GM12875 (cell line): ENCODE measurements around the gene PRR5.
"Not testable (repeated sequence)": the region's sequence is repeated elsewhere in the genome, so short reads cannot be mapped to it uniquely, and the experiment has no call there.

Source experiments
- H3K4me3 ChIP-seq: one replicate; pipeline ENCODE4 v1.5.1; 2011; ENCODE audit warnings: low read depth, low read length, control low read depth
- TF ChIP-seq, protein P1 (sequence below): IDR thresholded peaks from 2 replicates; pipeline ENCODE4 v1.5.1; 2011; ENCODE audit warnings: low read depth, mild to moderate bottlenecking, control low read depth, inconsistent platforms, low read length, moderate library complexity, borderline replicate concordance; ENCODE audit not compliant: insufficient read depth

Gene PRR5

DNA sequence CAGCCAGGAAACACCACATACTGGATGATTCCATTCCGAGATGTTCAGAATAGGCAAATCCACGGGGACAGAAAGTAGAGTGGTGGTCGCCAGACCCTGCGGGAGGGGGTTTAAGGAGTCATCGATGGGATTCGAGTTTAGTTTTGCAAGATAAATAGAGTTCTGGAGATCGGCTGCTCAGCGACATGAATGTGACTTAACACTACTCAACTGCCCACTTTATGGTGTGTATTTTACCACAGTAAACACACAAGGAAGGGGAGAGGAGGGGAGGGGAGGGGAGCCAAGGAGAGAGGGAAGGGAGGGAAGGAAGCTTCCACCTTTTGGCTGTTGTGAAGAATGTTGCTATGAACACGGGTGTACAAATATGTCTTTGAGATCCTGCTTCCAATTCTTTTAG lies 39.9 kb downstream of the PRR5 start:
- TF ChIP-seq, protein P1, sequence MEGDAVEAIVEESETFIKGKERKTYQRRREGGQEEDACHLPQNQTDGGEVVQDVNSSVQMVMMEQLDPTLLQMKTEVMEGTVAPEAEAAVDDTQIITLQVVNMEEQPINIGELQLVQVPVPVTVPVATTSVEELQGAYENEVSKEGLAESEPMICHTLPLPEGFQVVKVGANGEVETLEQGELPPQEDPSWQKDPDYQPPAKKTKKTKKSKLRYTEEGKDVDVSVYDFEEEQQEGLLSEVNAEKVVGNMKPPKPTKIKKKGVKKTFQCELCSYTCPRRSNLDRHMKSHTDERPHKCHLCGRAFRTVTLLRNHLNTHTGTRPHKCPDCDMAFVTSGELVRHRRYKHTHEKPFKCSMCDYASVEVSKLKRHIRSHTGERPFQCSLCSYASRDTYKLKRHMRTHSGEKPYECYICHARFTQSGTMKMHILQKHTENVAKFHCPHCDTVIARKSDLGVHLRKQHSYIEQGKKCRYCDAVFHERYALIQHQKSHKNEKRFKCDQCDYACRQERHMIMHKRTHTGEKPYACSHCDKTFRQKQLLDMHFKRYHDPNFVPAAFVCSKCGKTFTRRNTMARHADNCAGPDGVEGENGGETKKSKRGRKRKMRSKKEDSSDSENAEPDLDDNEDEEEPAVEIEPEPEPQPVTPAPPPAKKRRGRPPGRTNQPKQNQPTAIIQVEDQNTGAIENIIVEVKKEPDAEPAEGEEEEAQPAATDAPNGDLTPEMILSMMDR: no peak
- H3K4me3 ChIP-seq: no peak overlapping the region

DNA sequence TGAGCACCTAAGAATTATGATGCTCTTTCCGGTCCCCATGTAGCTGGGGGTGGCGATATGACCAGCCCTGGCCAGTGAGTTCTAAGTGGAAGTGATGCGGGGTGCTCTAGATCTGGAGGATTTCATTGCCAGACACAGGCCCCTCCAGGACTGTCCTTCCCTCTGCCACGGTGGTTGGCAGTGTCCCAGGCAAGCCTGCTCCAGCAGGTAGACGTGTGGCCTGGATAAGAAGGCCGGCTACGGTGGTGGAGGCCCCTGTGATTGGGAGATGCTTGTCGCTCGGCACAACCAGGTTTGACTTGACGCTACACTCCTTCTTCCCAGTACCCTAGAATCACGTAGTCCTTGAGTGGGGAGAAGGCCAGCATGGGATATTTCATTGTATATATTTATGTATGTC lies 41.2 kb downstream of the PRR5 start:
- no peak overlapping the region for H3K4me3 ChIP-seq
- TF ChIP-seq, protein P1: no peak

DNA sequence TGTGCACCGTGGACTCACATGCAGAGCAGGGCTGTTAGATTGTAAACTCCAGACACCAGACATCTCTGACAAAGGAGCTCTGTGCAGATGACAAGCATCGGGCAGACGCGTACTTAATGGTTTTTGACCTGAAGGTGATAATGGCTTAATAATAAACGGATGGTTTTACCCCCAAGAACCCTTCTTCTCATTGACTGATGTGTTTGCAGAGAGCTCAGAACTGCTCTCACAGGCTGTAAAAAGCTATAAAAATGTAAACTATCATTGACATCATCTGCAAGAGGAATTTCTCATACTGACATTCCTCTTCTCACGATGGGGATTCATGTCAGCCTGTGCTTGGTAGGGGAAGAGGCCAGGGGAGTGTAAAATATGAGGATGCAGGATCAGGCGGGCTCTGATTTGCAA lies 41.8 kb downstream of the PRR5 start:
- TF ChIP-seq, protein P1: no peak
- H3K4me3 ChIP-seq: no peak overlapping the region

GRCh38 chr22:44745853-44746789 lies 44.1 kb downstream of the PRR5 start:
- TF ChIP-seq, protein P1: no peak
- no peak overlapping the region for H3K4me3 ChIP-seq

- H3K4me3 ChIP-seq: not testable (repeated sequence)
Observed at GRCh38 chr22:44747784-44748127, 45.8 kb downstream of the PRR5 start.

GRCh38 chr22:44748524-44748923 lies 46.5 kb downstream of the PRR5 start:
- H3K4me3 ChIP-seq: no peak overlapping the region
- TF ChIP-seq, protein P1: no peak

GRCh38 chr22:44750481-44750880 lies 48.5 kb downstream of the PRR5 start:
- TF ChIP-seq, protein P1: no peak
- H3K4me3 ChIP-seq: no peak overlapping the region
